Sciatic nerve (tissue), 1 donor: ENCODE results near the gene RPL39. TPM values are rescaled to one million over a fixed set of nuclear protein-coding genes. Genes with fewer than 3 reads are reported as not detected.

Experiments used
- total RNA-seq: library from RNA; stranded (reverse); fragmentation: NEBNext Ultra II Directional; extraction: Animal tissue kit (Norgen Biotek cat#: 25700); gene quantifications from one replicate; pipeline ENCODE4 v1.2.1, GENCODE V29; 2021
- donor health status: DM: no; HTN: no; CAD: no.

Gene RPL39
- total RNA-seq, 1 donor from 2014 or later = 1,230 TPM

Other genes starting within 250 kb of the RPL39 start
- gene STEEP1, start 226.2 kb downstream of the RPL39 start, total RNA-seq = 21.3 TPM
- gene UBE2A, start 217.1 kb downstream of the RPL39 start, total RNA-seq = 47.6 TPM
- gene NKRF, start 185.2 kb downstream of the RPL39 start, total RNA-seq = 9.8 TPM
- gene SEPTIN6, start 98.5 kb downstream of the RPL39 start, total RNA-seq = 33.0 TPM
- gene SOWAHD, start 33.0 kb downstream of the RPL39 start, total RNA-seq = 0.53 TPM
- 11.0 TPM for gene UPF3B, start 61.3 kb upstream of the RPL39 start, total RNA-seq
- 8.8 TPM for gene RNF113A, start 80.1 kb upstream of the RPL39 start, total RNA-seq
- 57.5 TPM for gene NDUFA1, start 80.2 kb upstream of the RPL39 start, total RNA-seq
- not detected for gene AKAP14, start 104.3 kb upstream of the RPL39 start, total RNA-seq
- gene NKAP, start 152.1 kb upstream of the RPL39 start, total RNA-seq = 9.6 TPM